Measurements from ENCODE around the gene RAPGEF1.

Gene RAPGEF1

GRCh38 chr9:131623655-131624330 is 116.1 kb downstream of the RAPGEF1 start:
- no peak for DNase-seq (ENCODE audit: low spot score)

GRCh38 chr9:131622523-131622922 is 117.4 kb downstream of the RAPGEF1 start:
- no peak for DNase-seq (ENCODE audit: low spot score)

- no peak for DNase-seq (ENCODE audit: low spot score)
Observed at GRCh38 chr9:131621551-131622358, 118.1 kb downstream of the RAPGEF1 start.

- no peak for DNase-seq (ENCODE audit: low spot score)
Observed at GRCh38 chr9:131620764-131621520, 118.9 kb downstream of the RAPGEF1 start.

- DNase-seq (ENCODE audit: low spot score) = no peak
Observed at GRCh38 chr9:131619680-131620079, 120.2 kb downstream of the RAPGEF1 start.

GRCh38 chr9:131618785-131619184 is 121.1 kb downstream of the RAPGEF1 start:
- DNase-seq (ENCODE audit: low spot score) = no peak

- peak; percentile 56 for DNase-seq (ENCODE audit: low spot score)
Observed at GRCh38 chr9:131618071-131618479, 121.8 kb downstream of the RAPGEF1 start.

GRCh38 chr9:131617611-131618010 is 122.3 kb downstream of the RAPGEF1 start:
- DNase-seq (ENCODE audit: low spot score) = no peak

- no peak for DNase-seq (ENCODE audit: low spot score)
Observed at GRCh38 chr9:131616983-131617604, 122.8 kb downstream of the RAPGEF1 start.

GRCh38 chr9:131614340-131614915 is 125.4 kb downstream of the RAPGEF1 start:
- DNase-seq (ENCODE audit: low spot score) = no peak

GRCh38 chr9:131613921-131614320 is 126.0 kb downstream of the RAPGEF1 start:
- no peak for DNase-seq (ENCODE audit: low spot score)

GRCh38 chr9:131612851-131613250 is 127.0 kb downstream of the RAPGEF1 start:
- DNase-seq (ENCODE audit: low spot score) = no peak

- DNase-seq (ENCODE audit: low spot score) = no peak
Observed at GRCh38 chr9:131611586-131612315, 128.1 kb downstream of the RAPGEF1 start.

- no peak for DNase-seq (ENCODE audit: low spot score)
Observed at GRCh38 chr9:131610231-131610761, 129.6 kb downstream of the RAPGEF1 start.

GRCh38 chr9:131609099-131609830 is 130.6 kb downstream of the RAPGEF1 start:
- DNase-seq (ENCODE audit: low spot score) = no peak

GRCh38 chr9:131608493-131609037 is 131.3 kb downstream of the RAPGEF1 start:
- DNase-seq (ENCODE audit: low spot score) = peak; percentile 83

- no peak for DNase-seq (ENCODE audit: low spot score)
Observed at GRCh38 chr9:131607591-131607990, 132.3 kb downstream of the RAPGEF1 start.

GRCh38 chr9:131606896-131607567 is 132.8 kb downstream of the RAPGEF1 start:
- DNase-seq (ENCODE audit: low spot score) = no peak

Data from HuH-7.5 (cell line).